ENCODE measurements around the gene NADK.

NADK gene

DNA sequence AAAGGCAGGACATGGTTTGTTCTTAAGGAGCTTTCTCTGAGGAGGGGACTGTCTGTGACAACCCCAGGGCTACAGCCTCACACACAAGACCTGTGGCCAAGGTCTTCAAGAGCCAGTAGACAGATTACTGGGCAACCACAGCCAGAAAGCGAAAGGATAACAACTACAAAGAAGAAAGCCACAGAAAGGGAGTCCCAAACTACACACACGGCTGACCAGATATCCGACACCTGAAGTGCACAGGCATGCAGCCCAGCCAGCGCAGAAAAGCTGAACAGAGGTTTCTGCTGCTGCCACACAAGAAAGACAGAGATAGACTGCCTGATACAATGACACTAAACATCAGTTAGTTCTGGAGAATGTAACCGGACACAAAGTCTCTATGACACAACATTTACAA lies 21.4 kb upstream of the NADK start:
- no peak for TF ChIP-seq CTCF (IDR thresholded peaks at IDR 0.05; ENCODE audit: low read depth, low read length, poor library complexity, severe bottlenecking)
- no peak overlapping the region for H3K4me3 ChIP-seq (ENCODE audit: low read length)
- H3K27ac ChIP-seq (ENCODE audit: low read depth, low read length): peak overlapping the region; percentile 4; the same call in 1 of the 2 replicates
- H3K36me3 ChIP-seq (ENCODE audit: control insufficient read depth, low read length): peaks cover 89% of the 10 kb centered on the region
- no peaks in the 10 kb centered on the region for H3K9me2 ChIP-seq (replicated peaks; ENCODE audit: control insufficient read depth, low read length)
- H3K4me2 ChIP-seq (ENCODE audit: low read length): no peak overlapping the region
- H3K27me3 ChIP-seq (ENCODE audit: control insufficient read depth, low read length): no peaks in the 10 kb centered on the region
- H4K20me1 ChIP-seq (ENCODE audit: control insufficient read depth, insufficient read depth, low read depth, low read length): no peaks in the 10 kb centered on the region
- H3K79me2 ChIP-seq (ENCODE audit: control insufficient read depth, low read length): peaks cover 72% of the 10 kb centered on the region
- no peaks in the 10 kb centered on the region for H3K9me3 ChIP-seq (ENCODE audit: control insufficient read depth, insufficient read depth, low read length)
- peaks cover 33% of the 10 kb centered on the region for H3K4me1 ChIP-seq (ENCODE audit: control insufficient read depth, low read length)
- H3F3A ChIP-seq (ENCODE audit: control insufficient read depth, insufficient read depth): peaks cover 2% of the 10 kb centered on the region

DNA sequence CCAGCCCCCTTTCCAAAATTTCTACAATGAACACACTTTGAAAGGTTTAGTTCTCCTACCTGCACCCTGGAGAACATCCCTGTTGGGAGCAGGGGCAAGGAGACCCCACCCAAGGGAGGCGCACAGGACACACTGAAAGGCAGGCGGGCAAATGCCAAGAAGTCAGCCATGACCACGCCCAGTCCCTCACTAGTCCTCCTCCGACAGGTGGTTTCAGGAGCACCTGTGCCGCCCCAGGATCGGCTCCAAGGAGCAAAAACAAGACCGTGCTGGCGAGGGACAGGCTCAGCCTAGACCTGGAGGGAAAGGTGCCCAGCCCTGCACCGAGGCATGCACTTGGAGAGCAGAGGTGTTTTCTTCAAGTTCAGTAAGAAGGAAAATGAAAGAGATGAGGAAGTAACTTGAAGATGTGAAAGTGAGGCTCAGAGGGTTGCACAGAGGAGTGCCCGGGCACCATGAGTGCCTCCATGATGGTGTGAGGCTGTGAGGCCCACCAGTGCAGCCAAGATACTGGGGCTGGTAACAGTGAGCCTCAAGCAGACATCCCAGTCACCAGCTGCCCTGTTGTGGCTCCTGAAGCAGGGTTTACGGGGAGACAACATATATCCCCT lies 19.6 kb upstream of the NADK start:
- Histone ChIP-seq H3K27ac (ENCODE audit: low read depth, low read length) (no peak overlapping the region), H3K9me2 (replicated peaks; ENCODE audit: control insufficient read depth, low read length) (no peaks in the 10 kb centered on the region), H3K4me3 (ENCODE audit: low read length) (no peak overlapping the region), H3K4me1 (ENCODE audit: control insufficient read depth, low read length) (peaks cover 27% of the 10 kb centered on the region), H3K79me2 (ENCODE audit: control insufficient read depth, low read length) (peaks cover 70% of the 10 kb centered on the region), H3K36me3 (ENCODE audit: control insufficient read depth, low read length) (peaks cover 93% of the 10 kb centered on the region), H3K27me3 (ENCODE audit: control insufficient read depth, low read length) (no peaks in the 10 kb centered on the region), H3K9me3 (ENCODE audit: control insufficient read depth, insufficient read depth, low read length) (no peaks in the 10 kb centered on the region), H3K4me2 (ENCODE audit: low read length) (no peak overlapping the region), H4K20me1 (ENCODE audit: control insufficient read depth, insufficient read depth, low read depth, low read length) (0 out of 2 replicates have a peak, but pooled peaks cover 4% of the 10 kb centered on the region), H3F3A (ENCODE audit: control insufficient read depth, insufficient read depth) (peaks cover 2% of the 10 kb centered on the region)
- TF ChIP-seq CTCF (IDR thresholded peaks at IDR 0.05; ENCODE audit: low read depth, low read length, poor library complexity, severe bottlenecking): no peak
- no peak for TF ChIP-seq EZH2phosphoT487 (IDR thresholded peaks at IDR 0.05; ENCODE audit: borderline replicate concordance, low read length)

DNA sequence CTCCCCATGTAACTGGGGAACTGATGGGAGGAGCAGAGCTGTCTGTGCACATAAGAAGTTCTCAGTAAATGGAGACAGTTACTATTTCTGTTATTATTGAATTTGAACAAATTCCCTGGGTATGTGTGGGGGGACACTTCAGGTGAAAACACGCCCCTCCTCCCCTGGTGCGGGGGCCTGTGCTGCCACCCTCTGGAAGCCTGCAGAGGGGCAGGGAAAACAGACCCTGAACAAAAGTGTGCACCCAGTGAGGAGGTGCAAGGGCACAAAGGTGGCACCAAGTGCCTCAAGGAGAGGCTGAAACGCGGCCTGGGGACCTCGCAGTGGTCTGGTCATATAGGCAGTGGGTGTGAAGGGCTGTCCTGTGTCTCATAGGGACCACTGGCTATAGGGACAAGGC lies 18.2 kb upstream of the NADK start:
- peaks cover 92% of the 10 kb centered on the region for H3K36me3 ChIP-seq (ENCODE audit: control insufficient read depth, low read length)
- H3K4me1 ChIP-seq (ENCODE audit: control insufficient read depth, low read length): peaks cover 19% of the 10 kb centered on the region
- H3K4me2 ChIP-seq (ENCODE audit: low read length): no peak overlapping the region
- TF ChIP-seq CTCF (IDR thresholded peaks at IDR 0.05; ENCODE audit: low read depth, low read length, poor library complexity, severe bottlenecking): peak; percentile 59
- TF ChIP-seq EZH2phosphoT487 (IDR thresholded peaks at IDR 0.05; ENCODE audit: borderline replicate concordance, low read length): no peak
- no peak overlapping the region for H3K4me3 ChIP-seq (ENCODE audit: low read length)
- H3K79me2 ChIP-seq (ENCODE audit: control insufficient read depth, low read length): peaks cover 61% of the 10 kb centered on the region
- H3F3A ChIP-seq (ENCODE audit: control insufficient read depth, insufficient read depth): peaks cover 2% of the 10 kb centered on the region; the same call in 1 of the 2 replicates
- H3K9me3 ChIP-seq (ENCODE audit: control insufficient read depth, insufficient read depth, low read length): no peaks in the 10 kb centered on the region
- 0 out of 2 replicates have a peak, but pooled peaks cover 4% of the 10 kb centered on the region for H4K20me1 ChIP-seq (ENCODE audit: control insufficient read depth, insufficient read depth, low read depth, low read length)
- H3K9me2 ChIP-seq (replicated peaks; ENCODE audit: control insufficient read depth, low read length): no peaks in the 10 kb centered on the region
- H3K27ac ChIP-seq (ENCODE audit: low read depth, low read length): no peak overlapping the region
- no peaks in the 10 kb centered on the region for H3K27me3 ChIP-seq (ENCODE audit: control insufficient read depth, low read length)
